SK-MEL-5 (cell line): ENCODE measurements around the gene ZNF592. TPM values are rescaled to one million over a fixed set of nuclear protein-coding genes. Genes with fewer than 3 reads are reported as not detected.
"Not testable (repeated sequence)": the region's sequence is repeated elsewhere in the genome, so short reads cannot be mapped to it uniquely, and the experiment has no call there.

Source experiments
- DNase-seq: peaks from one replicate; pipeline ENCODE4 v3.0.0-alpha.2; 2016; ENCODE audit warnings: low read depth, low spot score
- in situ Hi-C: cut with HindIII; loops from 2 replicates; pipeline ENCODE4 v1.10.0; 2016; ENCODE audit warnings: low sequenced_read_pairs, high pct_unique_total_duplicates, low pct_unique_long_range_greater_than_20kb
- total RNA-seq: library from RNA; depleted of rRNA; stranded (reverse); fragments of >200 nt; shearing (Covaris generic); gene quantifications from 2 replicates; pipeline ENCODE4 v1.2.3, GENCODE V29; 2014

ZNF592 gene
- total RNA-seq, 1 experiment from 2014 or later: 4.5 TPM

DNA sequence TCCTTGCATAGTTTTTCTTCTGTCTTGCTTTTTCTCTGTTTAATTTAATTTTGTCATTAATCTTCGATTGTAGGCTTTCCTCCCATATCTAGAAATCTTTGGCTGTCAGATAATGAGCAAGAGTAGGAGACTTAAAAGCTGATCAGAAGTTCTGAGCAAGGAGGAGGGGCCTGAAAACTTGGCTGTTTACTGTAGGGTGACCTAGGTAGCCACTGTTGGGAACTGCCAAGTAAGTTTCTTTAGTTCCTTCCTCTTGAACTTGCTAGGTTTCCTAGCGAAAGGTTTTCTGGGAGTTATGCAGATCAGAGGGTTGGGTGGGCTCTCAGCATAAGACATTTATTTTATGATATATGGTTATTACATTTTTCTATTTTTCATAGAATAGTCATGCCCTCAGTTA, 83.2 kb downstream of the ZNF592 start:
- in situ Hi-C loops: no loop called here
- no peak for DNase-seq

DNA sequence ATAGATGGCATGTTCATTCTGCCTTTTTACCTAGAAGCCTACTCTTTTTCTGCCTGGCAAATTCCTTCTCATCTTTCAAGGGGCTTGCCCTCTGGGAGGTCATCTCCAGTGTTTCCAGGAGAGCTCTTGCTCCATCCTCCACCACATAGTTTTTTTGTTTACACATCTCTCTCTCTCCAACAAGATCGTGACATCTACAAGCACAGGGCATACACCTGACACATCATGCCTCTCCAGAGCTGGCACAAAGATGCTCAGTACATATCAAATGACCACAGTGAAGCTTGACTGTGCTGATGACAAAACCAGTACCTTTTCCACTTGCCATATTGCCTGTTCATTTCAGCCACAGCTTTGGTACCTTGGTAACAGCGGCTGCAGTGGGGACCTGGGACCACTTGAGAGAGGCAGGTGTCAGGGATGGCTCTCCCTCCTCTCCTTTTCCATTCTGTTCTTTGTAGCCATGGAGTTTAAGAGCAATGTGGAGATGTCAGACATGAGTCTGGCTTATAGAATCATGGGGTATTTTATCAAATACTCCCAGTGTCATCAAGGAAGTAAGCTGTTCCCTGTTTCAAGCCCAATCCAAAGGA, 84.2 kb downstream of the ZNF592 start:
- in situ Hi-C loops: no loop called here
- no peak for DNase-seq

- in situ Hi-C loops: no loop called here
- DNase-seq: no peak
Measured at GRCh38 chr15:84833447-84834228, 85.2 kb downstream of the ZNF592 start.

- in situ Hi-C loops: no loop called here
- no peak for DNase-seq
Measured at GRCh38 chr15:84834229-84834955, 86.0 kb downstream of the ZNF592 start.

DNA sequence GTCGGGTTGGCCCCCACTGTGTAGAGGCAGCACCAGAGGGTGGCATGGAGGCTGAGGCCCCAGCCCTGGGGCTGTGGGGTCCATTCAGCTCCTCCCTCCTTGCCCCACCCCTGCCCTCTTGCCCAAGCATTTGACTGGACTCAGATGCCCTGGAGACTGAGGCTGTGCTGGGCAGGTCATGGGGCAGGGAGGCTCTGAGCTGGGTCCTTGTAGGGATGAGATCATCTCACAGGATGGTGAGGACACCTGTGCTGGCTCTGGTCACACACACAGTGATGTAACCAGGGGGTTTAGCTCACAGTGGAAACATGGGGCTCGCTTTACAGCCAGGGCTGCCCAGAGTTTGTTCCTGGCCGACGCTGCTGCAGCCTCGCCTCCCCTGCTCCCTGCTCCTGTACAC, 86.6 kb downstream of the ZNF592 start:
- in situ Hi-C loops: no loop called here
- DNase-seq: no peak

GRCh38 chr15:84835661-84836337, 87.4 kb downstream of the ZNF592 start:
- in situ Hi-C loops: no loop called here
- no peak for DNase-seq

DNA sequence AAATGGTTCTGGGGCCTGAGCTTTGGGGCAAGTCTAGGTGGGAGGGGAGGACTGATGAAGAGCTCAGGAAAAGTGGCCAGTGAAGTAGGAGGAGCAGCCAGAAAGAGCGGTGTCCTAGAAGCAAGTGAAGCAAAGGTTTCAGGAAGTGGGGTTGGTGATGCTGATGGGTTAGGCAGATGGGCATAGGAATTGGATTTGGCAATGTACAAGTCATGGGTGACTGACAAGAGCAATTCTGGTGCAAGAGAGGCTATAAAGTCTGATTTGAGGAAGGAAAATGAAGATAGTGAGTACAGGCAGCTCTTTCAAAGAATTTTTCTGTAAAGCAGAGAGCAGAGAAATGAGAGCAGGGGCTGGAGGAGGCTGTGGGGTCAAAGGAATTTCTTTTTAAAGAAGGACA, 88.5 kb downstream of the ZNF592 start:
- DNase-seq: no peak
- in situ Hi-C loops: no loop called here

DNA sequence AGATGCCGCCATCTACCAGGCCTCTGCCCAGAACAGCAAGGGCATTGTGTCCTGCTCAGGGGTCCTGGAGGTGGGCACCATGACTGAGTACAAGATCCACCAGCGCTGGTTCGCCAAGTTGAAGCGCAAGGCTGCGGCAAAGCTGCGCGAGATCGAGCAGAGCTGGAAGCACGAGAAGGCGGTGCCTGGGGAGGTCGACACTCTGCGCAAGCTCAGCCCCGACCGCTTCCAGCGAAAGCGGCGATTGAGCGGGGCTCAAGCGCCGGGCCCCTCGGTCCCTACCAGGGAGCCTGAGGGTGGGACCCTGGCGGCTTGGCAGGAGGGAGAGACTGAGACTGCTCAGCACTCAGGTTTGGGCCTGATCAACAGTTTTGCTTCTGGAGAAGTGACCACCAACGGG, 91.3 kb downstream of the ZNF592 start:
- DNase-seq: no peak
- in situ Hi-C loops: no loop called here

GRCh38 chr15:84840255-84840654, 91.9 kb downstream of the ZNF592 start:
- in situ Hi-C loops: no loop called here
- no peak for DNase-seq

- in situ Hi-C loops: no loop called here
- DNase-seq: peak; percentile 12
Measured at GRCh38 chr15:84840741-84841429, 92.5 kb downstream of the ZNF592 start.

DNA sequence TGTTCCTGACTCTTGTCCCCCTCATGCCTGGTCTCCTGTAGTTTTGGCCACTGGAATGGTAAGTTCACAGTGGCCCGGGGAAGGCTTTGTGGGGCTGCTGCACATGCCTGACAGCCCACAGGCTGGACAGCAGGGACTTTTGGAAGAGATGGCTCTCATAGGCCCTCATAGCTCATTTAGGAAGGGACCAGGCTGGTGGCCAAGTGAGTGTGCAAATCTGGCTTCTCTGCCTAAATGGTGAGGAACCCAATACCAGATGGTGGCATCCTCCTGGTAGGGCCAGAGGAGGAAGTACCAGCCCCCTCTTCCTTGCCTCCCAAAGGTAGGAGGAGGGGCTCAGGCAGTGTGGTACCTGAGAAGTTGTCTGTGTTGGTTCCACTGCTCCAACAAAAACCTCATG, 94.4 kb downstream of the ZNF592 start:
- DNase-seq: no peak
- in situ Hi-C loops: no loop called here

GRCh38 chr15:84844964-84845363, 96.6 kb downstream of the ZNF592 start:
- in situ Hi-C loops: no loop called here
- DNase-seq: no peak

- peak; percentile 72 for DNase-seq
- in situ Hi-C loops: not testable (repeated sequence)
Measured at GRCh38 chr15:84845631-84846030, 97.2 kb downstream of the ZNF592 start.

GRCh38 chr15:84846269-84846668, 97.9 kb downstream of the ZNF592 start:
- in situ Hi-C loops: no loop called here
- no peak for DNase-seq

- in situ Hi-C loops: no loop called here
- no peak for DNase-seq
Measured at GRCh38 chr15:84847382-84847781, 99.0 kb downstream of the ZNF592 start.

DNA sequence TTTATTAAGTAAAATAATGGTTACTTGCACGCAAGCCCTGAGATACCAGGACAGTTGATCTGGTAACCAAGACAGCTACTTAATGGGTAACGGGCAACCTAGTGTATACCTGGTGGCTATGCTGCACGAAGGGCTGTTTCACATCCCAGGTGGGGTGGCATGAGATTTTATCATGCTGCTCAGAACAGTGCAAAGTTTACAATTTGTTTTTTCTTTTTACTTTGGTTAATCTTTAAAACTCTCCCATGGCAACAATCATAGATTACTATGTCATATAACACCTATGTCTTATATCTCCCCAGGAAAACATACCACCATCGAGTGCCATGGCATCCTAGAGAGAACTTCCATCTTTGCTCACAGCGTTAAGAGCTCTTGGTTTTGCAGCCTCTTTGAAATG, 103.8 kb downstream of the ZNF592 start:
- in situ Hi-C loops: no loop called here
- DNase-seq: no peak

- DNase-seq: no peak
- in situ Hi-C loops: no loop called here
Measured at GRCh38 chr15:84855136-84855535, 106.7 kb downstream of the ZNF592 start.

GRCh38 chr15:84855765-84856164, 107.4 kb downstream of the ZNF592 start:
- in situ Hi-C loops: no loop called here
- no peak for DNase-seq
